ENCODE measurements around the gene PIP4K2C. TPM values are rescaled to one million over a fixed set of nuclear protein-coding genes. Genes with fewer than 3 reads are reported as not detected.

PIP4K2C gene
- total and polyA plus RNA-seq, 3 donors from 2014 or later, result 47.6 to 78.0 (median 54.6) TPM

DNA sequence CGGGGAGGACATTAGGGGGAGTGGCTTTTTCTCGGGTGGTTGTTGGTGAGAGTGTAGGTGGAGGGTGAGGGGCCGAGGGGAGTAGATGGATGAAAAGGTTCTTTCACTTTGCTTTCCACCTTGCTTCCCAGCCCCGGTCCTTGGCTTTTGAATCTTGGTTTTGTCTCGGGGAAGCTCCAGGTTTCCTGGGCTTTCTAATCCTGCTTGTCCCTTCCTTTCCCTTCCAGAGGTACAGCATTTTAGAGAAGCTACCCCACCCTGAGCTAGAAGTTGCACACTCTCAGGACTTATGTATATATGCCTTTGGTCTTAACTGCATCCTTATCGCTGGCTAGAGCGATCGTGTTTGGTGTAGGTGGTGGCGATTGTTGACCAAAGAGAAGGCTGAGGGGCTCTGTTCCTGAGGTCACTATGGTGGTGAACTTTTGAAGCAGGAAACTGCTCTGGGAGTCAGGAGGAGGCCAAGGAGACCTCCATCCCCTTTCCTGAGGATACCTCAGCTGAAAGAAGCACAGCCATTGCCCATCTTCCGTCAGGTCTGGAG, 862 bp downstream of the PIP4K2C start:
- no peak for DNase-seq
- no peak for TF ChIP-seq POLR2A (IDR thresholded peaks at IDR 0.05)
- TF ChIP-seq, protein P1, sequence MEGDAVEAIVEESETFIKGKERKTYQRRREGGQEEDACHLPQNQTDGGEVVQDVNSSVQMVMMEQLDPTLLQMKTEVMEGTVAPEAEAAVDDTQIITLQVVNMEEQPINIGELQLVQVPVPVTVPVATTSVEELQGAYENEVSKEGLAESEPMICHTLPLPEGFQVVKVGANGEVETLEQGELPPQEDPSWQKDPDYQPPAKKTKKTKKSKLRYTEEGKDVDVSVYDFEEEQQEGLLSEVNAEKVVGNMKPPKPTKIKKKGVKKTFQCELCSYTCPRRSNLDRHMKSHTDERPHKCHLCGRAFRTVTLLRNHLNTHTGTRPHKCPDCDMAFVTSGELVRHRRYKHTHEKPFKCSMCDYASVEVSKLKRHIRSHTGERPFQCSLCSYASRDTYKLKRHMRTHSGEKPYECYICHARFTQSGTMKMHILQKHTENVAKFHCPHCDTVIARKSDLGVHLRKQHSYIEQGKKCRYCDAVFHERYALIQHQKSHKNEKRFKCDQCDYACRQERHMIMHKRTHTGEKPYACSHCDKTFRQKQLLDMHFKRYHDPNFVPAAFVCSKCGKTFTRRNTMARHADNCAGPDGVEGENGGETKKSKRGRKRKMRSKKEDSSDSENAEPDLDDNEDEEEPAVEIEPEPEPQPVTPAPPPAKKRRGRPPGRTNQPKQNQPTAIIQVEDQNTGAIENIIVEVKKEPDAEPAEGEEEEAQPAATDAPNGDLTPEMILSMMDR (IDR thresholded peaks at IDR 0.05), result no peak
- 27 to 39% methylated on average over 10 of the region's 10 CpGs for WGBS, 2 donors

DNA sequence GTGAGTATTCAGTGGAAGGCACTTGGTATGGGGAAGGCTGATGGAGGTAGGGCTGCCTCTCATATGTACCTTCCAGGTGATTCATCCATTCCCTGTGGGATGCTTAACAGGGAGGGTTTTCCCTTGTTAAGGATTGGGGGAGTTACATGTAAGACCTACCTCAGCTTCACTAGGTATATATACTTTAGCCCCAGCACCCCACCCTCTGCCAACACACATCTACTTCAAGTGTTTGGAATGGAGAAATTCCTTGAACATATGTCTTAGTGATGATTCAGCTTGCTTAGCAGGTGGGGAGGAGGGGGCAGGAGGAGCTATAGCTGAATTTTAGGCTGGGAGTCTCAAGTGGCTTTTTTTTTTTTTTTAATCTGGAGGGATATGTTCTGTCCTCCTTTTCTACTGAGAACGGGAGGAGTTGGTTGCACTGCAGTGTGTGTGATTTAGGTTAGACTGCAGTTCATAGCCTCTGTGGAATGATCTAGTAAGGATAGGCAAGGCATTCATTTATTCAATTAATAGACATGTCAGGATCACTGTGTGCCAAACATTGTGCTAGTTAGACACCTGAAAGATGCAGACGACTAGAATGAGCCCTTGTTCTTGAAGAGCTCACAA, 1.7 kb downstream of the PIP4K2C start:
- Histone ChIP-seq H3K4me3 (no peak overlapping the region), H3K4me1 (peaks cover 21% of the 10 kb centered on the region), H3K36me3 (ENCODE audit: low read depth, missing control alignments) (no peaks in the 10 kb centered on the region), H3K27me3 (no peaks in the 10 kb centered on the region), H3K9me3 (no peaks in the 10 kb centered on the region), H3K27ac (no peak overlapping the region)
- 49 to 64% methylated on average over 2 of the region's 2 CpGs for WGBS, 2 donors
- intact Hi-C loops (cut with DNase I; ENCODE audit: low total_unique reads), result no loop called here
- no peak for TF ChIP-seq POLR2A (IDR thresholded peaks at IDR 0.05)
- TF ChIP-seq, protein P1 (IDR thresholded peaks at IDR 0.05), result no peak
- DNase-seq, result no peak

More for the DNA sequence above, 862 bp downstream of the PIP4K2C start:
- H3K4me1 ChIP-seq, result peaks cover 21% of the 10 kb centered on the region
- H3K4me3 ChIP-seq, result peak overlapping the region; percentile 83 to 94
- intact Hi-C loops (cut with DNase I; ENCODE audit: low total_unique reads), result no loop called here
- no peaks in the 10 kb centered on the region for H3K9me3 ChIP-seq
- no peaks in the 10 kb centered on the region for H3K27me3 ChIP-seq
- H3K27ac ChIP-seq, result peak overlapping the region; percentile 37 to 76
- H3K36me3 ChIP-seq (ENCODE audit: low read depth, missing control alignments), result no peaks in the 10 kb centered on the region

DNA sequence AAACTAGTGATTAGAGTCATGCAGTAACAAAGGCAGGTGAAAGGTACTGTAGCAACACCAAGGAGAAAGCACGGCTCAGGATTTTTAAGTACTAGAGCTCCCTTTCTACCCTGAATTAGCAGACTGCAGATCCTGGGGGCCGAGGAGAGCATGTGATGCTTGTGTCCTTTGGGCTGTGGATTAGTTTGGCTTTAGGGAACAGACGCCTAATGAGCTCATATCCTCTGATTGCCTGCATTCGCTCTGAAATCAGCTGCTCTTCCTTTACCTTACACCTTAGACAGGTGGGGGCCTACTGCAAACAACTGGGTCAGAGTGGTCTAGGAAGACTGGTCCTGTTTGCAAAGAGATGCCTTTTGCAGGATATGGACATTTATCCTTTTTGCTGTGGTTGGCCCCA, 2.2 kb downstream of the PIP4K2C start:
- no peak for DNase-seq

DNA sequence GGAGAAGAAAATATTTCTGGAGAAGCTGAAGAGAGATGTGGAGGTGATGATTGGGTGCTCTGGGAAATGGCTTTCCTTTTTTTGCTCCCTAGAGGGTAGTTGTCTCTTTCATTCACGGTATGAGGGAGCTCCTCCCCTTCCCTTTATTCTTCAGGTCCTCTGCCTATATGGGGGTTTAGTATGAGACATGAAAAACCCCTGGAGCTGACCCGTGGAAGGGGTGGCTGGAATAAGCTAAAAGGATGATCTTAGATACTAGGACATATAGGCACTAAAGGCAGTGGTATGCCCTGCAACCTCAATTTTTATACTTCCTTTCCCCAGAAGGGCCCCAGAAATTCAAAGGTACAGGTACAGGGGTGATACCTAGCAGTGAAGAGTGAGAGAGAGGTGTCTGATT, 9.4 kb downstream of the PIP4K2C start:
- no peak for TF ChIP-seq POLR2A (IDR thresholded peaks at IDR 0.05)
- H3K27me3 ChIP-seq, result no peaks in the 10 kb centered on the region
- no peak overlapping the region for H3K4me3 ChIP-seq
- H3K9me3 ChIP-seq, result no peaks in the 10 kb centered on the region
- no peak for DNase-seq
- WGBS, 2 donors, result 71 to 80% methylated on average over 2 of the region's 2 CpGs
- intact Hi-C loops (cut with DNase I; ENCODE audit: low total_unique reads), result no loop called here
- no peaks in the 10 kb centered on the region for H3K36me3 ChIP-seq (ENCODE audit: low read depth, missing control alignments)
- H3K27ac ChIP-seq, result no peak overlapping the region
- peaks cover 2% of the 10 kb centered on the region for H3K4me1 ChIP-seq

More for the DNA sequence above, 2.2 kb downstream of the PIP4K2C start:
- H3K27me3 ChIP-seq, result no peaks in the 10 kb centered on the region
- TF ChIP-seq, protein P1 (IDR thresholded peaks at IDR 0.05), result no peak
- no peak for TF ChIP-seq POLR2A (IDR thresholded peaks at IDR 0.05)
- H3K4me1 ChIP-seq, result peaks cover 21% of the 10 kb centered on the region
- intact Hi-C loops (cut with DNase I; ENCODE audit: low total_unique reads), result no loop called here
- H3K4me3 ChIP-seq, result no peak overlapping the region
- H3K9me3 ChIP-seq, result no peaks in the 10 kb centered on the region
- H3K36me3 ChIP-seq (ENCODE audit: low read depth, missing control alignments), result no peaks in the 10 kb centered on the region
- no peak overlapping the region for H3K27ac ChIP-seq
- 68 to 81% methylated on average over 4 of the region's 4 CpGs for WGBS, 2 donors

DNA sequence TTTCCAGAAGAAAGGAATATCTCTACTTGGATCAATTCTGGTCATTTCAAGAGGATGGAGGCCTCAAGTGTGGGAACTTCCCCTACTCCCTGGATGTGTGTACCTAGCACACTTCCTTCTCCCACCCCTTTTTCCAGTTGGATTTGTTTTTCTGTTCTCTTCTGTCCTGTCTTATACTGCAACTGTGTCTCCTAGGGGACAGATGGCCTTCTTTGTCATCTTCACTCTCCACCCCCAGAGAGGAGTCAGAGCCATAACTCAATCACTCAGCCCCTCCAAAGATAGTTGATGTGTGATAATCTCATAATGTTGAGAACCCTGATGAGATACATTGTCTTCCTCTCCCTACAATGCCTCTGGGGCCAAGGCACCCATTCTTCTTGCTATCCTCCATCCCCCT, 11.6 kb downstream of the PIP4K2C start:
- intact Hi-C loops (cut with DNase I; ENCODE audit: low total_unique reads), result no loop called here
- DNase-seq, result no peak
- Histone ChIP-seq H3K4me1 (peaks cover 7% of the 10 kb centered on the region), H3K9me3 (no peaks in the 10 kb centered on the region), H3K4me3 (no peak overlapping the region), H3K27ac (no peak overlapping the region), H3K27me3 (no peaks in the 10 kb centered on the region), H3K36me3 (ENCODE audit: low read depth, missing control alignments) (no peaks in the 10 kb centered on the region)
- no peak for TF ChIP-seq POLR2A (IDR thresholded peaks at IDR 0.05)
- TF ChIP-seq, protein P1 (IDR thresholded peaks at IDR 0.05), result no peak
